ENCODE data around the gene ACER3. TPM values are rescaled to one million over a fixed set of nuclear protein-coding genes. Genes with fewer than 3 reads are reported as not detected.

The ACER3 gene
- total RNA-seq (2022; extraction: Qiagen RNA extraction), result 13.4 to 20.9 TPM (median 17.2 TPM) in 5 replicates

DNA sequence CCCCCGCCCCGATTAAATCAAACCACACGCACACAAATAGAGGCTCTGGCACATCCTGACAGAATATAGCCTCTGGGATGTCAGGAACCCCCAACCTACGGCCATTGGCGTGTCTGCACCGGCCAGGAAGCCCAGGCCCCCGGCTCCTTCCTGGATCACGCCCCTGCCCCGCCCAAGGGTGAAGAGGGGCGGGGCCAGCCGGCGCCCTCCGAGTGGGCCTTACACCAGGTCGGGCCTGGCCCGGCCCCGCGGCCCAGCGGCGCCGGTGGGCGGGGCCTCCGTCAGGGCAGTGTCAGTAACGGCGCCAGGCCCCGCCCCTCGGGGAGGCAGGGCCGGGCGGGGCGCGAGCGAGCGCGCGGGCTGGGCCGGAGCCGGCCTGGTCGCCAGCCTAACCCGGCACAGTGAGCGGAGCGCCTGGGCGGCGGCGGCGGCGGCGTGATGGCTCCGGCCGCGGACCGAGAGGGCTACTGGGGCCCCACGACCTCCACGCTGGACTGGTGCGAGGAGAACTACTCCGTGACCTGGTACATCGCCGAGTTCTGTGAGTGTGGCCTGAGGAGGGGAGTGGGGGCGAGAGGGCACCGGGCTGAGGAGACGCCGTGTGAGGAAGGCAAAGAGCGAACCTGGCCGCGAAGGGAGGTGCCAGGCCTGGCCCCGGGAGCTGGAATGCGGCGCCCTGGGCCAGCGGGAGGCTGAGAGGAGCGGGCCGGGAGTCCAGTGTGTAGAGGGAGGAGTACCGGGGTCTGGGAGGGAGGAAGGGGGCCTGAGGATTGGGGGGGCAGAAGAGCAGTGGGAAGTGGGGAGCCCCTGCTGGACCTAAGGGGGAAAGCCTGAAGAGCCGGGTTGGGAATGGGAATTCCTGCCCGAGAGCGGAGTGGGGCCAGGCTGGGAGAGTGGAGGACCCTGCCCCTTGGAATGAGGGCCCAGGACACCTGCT, at the start of gene ACER3:
Gene ACER3 (plus strand): TSS at position 380 of the 937 bp plus-strand sequence. CDS start 59 bp downstream, at position 439.

DNA sequence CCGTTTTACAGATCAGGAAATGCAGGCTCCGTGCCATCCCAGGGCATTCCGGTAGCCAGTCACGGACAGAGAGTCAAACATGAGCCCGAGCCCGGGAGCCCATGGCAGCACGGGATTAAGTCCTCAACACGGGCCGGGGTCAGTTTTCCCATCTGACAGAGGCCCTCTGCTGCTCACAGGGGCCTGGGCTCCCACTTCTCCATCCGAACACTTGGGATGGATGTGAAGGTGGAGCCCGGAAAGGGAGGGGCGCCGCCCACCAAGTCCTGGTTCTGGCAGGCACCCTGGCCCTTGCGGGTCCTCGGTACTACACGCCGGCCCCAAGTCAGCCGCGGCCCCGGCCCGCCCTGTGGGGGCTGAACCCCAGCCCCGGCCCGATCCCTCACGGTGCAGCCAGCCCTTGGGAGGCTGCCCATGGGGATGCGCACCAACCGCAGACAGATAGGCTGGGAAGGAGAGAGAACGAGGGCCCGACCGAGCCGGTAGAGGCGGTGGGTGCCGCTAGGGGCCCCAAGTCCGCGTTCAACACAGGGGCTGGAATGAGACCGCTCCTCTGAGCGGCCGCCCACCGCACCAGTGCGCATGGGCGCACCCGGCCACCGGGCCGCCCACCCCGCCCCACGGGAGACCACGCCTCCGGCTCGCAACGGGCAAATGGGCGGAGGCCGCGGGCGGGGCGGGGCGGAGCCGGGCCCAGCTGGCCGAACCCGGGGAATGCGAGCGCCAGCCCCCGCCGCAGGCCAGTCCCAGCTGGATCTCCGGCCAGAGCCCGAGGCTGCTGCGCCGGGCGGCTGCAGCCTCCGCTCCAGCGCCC, 205.7 kb downstream of the ACER3 start, which contains the start of gene CAPN5:
Gene CAPN5 (plus strand): TSS at position 743 of the 814 bp plus-strand sequence. CDS start 17,916 bp downstream, outside the sequence.

Other genes with a start within 250 kb of the ACER3 start
- 0.17 to 0.47 TPM (median 0.24 TPM) in 5 replicates for gene LRRC32, start 190.2 kb upstream of the ACER3 start, total RNA-seq (2022; extraction: Qiagen RNA extraction)
- 109 to 152 TPM (median 142 TPM) in 5 replicates for gene TSKU, start 77.6 kb upstream of the ACER3 start, total RNA-seq (2022; extraction: Qiagen RNA extraction)
- gene B3GNT6, start 173.5 kb downstream of the ACER3 start, total RNA-seq (2022; extraction: Qiagen RNA extraction), result 0.43 to 0.95 TPM (median 0.71 TPM) in 5 replicates
- 5.8 to 11.9 TPM (median 8.2 TPM) in 5 replicates for gene CAPN5, start 206.1 kb downstream of the ACER3 start, total RNA-seq (2022; extraction: Qiagen RNA extraction)
- gene OMP, start 241.9 kb downstream of the ACER3 start, total RNA-seq (2022; extraction: Qiagen RNA extraction), result not detected in 5 replicates

Measured in A549 treated with Mapracorat at 1 μM for 4 hours (cell line).